AG04450 (cell line): ENCODE data around the gene TBL3. TPM values are rescaled to one million over a fixed set of nuclear protein-coding genes. Genes with fewer than 3 reads are reported as not detected.

ENCODE experiments used
- CTCF ChIA-PET: fragments of 300-600, 350-600 bp; formaldehyde crosslinking; extraction: SDS; loops from one replicate; lab custom pipeline; 2022; ENCODE audit warnings: antibody characterized with exemption, inconsistent platforms; lab: Charles Lee
- POLR2A ChIA-PET: fragments of 350-600 bp; formaldehyde crosslinking; extraction: SDS; loops from one replicate; lab custom pipeline; 2021; ENCODE audit warnings: antibody characterized with exemption, inconsistent platforms; lab: Yijun Ruan, JAX
- DNase-seq: peaks from one replicate; pipeline ENCODE4 v3.0.0-alpha.2; 2011; ENCODE audit warnings: low read depth, low spot score
- H3K27ac ChIP-seq: one replicate; pipeline ENCODE4 v1.5.1; 2012; ENCODE audit warnings: low read depth, low read length, control low read depth
- H3K27me3 ChIP-seq: one replicate; pipeline ENCODE4 v1.6.0; 2012; ENCODE audit warnings: low read length; ENCODE audit not compliant: control insufficient read depth, insufficient read depth
- H3K4me3 ChIP-seq: 2 replicates; pipeline ENCODE4 v1.5.1; 2011; ENCODE audit warnings: mild to moderate bottlenecking, low read depth, low read length, control low read depth
- H3K9me3 ChIP-seq: 2 replicates; pipeline ENCODE4 v1.5.1; 2012; ENCODE audit warnings: low read length; ENCODE audit not compliant: control insufficient read depth, insufficient read depth
- polyA plus RNA-seq: library from polyadenylated mRNA; depleted of rRNA; stranded (reverse); fragments of >200 nt; gene quantifications from 2 replicates; pipeline ENCODE4 v1.2.3, GENCODE V29; 2011
- TF ChIP-seq, protein P1 (sequence below): IDR thresholded peaks from 2 replicates; pipeline ENCODE4 v1.5.1; 2011; ENCODE audit warnings: low read depth, low read length, control low read depth, inconsistent platforms

The TBL3 gene
- polyA plus RNA-seq, 1 experiment = 13.7 TPM

DNA sequence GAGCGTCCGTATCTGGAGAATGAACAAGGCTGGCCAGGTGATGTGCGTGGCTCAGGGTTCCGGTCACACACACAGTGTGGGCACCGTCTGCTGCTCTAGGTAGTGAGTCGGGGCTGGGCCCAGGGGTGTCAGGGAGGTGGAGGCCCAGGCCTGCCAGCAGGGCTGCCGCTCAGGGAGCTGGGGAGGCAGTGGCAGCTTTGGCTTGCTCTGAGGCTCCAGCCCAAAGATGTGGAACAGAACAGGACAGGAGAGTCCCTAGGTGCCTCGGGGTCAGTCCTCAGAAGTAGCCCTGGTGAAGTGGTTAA lies 4.3 kb downstream of the TBL3 start:
- TF ChIP-seq, protein P1, sequence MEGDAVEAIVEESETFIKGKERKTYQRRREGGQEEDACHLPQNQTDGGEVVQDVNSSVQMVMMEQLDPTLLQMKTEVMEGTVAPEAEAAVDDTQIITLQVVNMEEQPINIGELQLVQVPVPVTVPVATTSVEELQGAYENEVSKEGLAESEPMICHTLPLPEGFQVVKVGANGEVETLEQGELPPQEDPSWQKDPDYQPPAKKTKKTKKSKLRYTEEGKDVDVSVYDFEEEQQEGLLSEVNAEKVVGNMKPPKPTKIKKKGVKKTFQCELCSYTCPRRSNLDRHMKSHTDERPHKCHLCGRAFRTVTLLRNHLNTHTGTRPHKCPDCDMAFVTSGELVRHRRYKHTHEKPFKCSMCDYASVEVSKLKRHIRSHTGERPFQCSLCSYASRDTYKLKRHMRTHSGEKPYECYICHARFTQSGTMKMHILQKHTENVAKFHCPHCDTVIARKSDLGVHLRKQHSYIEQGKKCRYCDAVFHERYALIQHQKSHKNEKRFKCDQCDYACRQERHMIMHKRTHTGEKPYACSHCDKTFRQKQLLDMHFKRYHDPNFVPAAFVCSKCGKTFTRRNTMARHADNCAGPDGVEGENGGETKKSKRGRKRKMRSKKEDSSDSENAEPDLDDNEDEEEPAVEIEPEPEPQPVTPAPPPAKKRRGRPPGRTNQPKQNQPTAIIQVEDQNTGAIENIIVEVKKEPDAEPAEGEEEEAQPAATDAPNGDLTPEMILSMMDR = no peak
- no peak for DNase-seq
- ChIA-PET POLR2A (interaction anchor here (2.4 kb wide), 1 partner anchor 11 kb away, joined by 11 read pairs; the partner anchor contains the start of gene RPS2), CTCF (no interaction called here)
- peaks cover 3% of the 10 kb centered on the region; the same call in 1 of the 2 replicates for H3K9me3 ChIP-seq
- peaks cover 19% of the 10 kb centered on the region for H3K27me3 ChIP-seq
- no peak overlapping the region for H3K4me3 ChIP-seq
- no peak overlapping the region for H3K27ac ChIP-seq

DNA sequence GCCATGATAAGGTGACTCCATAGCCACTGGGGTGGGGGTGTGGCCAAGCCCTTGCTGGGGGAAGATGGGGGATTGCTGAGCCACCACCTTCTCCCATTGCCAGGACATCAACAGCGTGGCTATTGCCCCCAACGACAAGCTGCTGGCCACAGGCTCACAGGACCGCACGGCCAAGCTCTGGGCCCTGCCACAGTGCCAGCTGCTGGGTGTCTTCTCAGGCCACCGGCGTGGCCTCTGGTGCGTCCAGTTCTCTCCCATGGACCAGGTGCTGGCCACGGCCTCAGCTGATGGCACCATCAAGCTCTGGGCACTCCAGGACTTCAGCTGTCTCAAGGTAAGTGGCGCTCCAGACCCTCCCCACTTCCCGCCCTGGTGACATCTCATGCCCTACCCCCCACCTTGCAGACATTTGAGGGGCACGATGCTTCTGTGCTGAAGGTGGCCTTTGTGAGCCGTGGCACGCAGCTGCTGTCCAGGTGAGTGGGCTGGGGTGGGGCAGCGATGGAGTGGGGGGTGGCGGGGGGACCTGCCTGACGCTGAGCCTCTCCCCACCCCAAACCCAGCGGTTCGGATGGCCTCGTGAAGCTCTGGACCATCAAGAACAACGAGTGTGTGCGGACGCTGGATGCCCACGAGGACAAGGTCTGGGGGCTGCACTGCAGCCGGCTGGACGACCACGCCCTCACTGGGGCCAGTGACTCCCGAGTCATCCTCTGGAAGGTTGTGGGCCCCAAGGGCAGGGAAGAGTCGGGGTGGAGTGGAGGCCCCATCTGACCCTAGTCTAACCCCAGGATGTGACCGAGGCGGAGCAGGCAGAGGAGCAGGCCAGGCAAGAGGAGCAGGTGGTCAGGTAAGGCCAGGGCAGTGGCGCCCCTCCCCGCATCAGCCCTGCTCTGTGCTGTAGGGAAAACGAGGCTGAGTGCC lies 5.4 kb downstream of the TBL3 start:
- Histone ChIP-seq H3K27me3 (peaks cover 28% of the 10 kb centered on the region), H3K27ac (no peak overlapping the region), H3K4me3 (no peak overlapping the region), H3K9me3 (peaks cover 3% of the 10 kb centered on the region; the same call in 1 of the 2 replicates)
- ChIA-PET CTCF (interaction anchor here (1.6 kb wide), 1 partner anchor 26 kb away, joined by 3 read pairs; no protein-coding TSS in a partner anchor), POLR2A (interaction anchor here (2.4 kb wide), 1 partner anchor 12 kb away, joined by 11 read pairs; the partner anchor contains the start of gene RPS2)
- no peak for DNase-seq
- TF ChIP-seq, protein P1 = no peak

DNA sequence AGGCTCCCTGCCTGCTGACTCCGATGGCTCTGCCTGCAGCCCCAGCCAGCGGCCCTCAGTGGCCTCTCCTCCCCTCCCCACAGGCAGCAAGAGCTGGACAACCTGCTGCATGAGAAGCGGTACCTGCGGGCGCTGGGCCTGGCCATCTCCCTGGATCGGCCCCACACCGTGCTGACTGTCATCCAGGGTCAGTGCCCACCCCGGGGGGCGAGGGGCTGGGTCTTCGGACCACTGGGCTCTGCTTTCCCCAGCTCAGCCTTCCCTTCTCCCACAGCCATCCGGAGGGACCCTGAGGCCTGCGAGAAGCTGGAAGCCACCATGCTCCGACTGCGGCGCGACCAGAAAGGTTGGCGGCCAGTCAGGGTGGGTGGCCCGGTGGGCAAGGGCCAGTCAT lies 6.0 kb downstream of the TBL3 start:
- Histone ChIP-seq H3K27me3 (peaks cover 34% of the 10 kb centered on the region), H3K4me3 (no peak overlapping the region), H3K9me3 (peaks cover 3% of the 10 kb centered on the region; the same call in 1 of the 2 replicates), H3K27ac (no peak overlapping the region)
- CTCF ChIA-PET = interaction anchor here (1.6 kb wide), 1 partner anchor 26 kb away, joined by 3 read pairs; no protein-coding TSS in a partner anchor
- DNase-seq = no peak
- TF ChIP-seq, protein P1 = no peak
- POLR2A ChIA-PET = interaction anchor here (2.4 kb wide), 1 partner anchor 13 kb away, joined by 11 read pairs; the partner anchor contains the start of gene RPS2

DNA sequence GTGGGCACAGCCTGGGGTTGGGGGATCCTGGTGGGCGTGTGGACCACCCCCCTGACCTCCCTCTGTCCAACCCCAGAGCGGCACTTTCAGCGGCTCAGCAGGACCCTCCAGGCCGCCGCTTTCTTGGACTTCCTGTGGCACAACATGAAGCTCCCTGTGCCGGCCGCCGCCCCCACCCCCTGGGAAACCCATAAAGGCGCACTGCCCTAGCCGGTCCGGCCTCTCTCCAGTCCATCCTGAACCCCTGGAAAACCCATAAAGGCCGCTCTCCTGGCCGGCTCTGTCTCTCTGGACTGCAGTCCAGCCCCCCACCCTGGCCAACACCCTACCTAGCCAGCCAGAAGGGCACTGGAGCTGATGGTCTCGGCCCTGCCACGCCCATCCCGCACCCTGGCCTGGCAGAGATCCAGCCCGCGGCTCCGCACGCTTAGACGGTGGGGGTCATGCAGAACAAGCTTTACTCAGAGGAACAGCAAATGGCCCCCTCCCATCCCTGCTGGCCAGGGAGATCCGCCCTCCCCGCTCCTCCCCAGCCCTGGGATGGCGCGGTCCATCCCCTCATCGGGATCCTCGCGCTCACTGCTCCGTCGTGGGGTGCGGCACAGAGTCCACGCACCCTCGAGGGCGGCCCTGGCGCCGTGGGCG lies 6.7 kb downstream of the TBL3 start:
- peaks cover 3% of the 10 kb centered on the region; the same call in 1 of the 2 replicates for H3K9me3 ChIP-seq
- H3K27ac ChIP-seq = no peak overlapping the region
- DNase-seq = no peak
- no peak overlapping the region for H3K4me3 ChIP-seq
- peaks cover 36% of the 10 kb centered on the region for H3K27me3 ChIP-seq
- ChIA-PET CTCF (interaction anchor here (1.6 kb wide), 1 partner anchor 25 kb away, joined by 3 read pairs; no protein-coding TSS in a partner anchor), POLR2A (interaction anchor here (2.4 kb wide), 1 partner anchor 13 kb away, joined by 11 read pairs; the partner anchor contains the start of gene RPS2)
- TF ChIP-seq, protein P1 = no peak
